Skeletal muscle cell (primary cell): Measurements from ENCODE around the gene TAPT1.
"Not testable (repeated sequence)": the region's sequence is repeated elsewhere in the genome, so short reads cannot be mapped to it uniquely, and the experiment has no call there.

Experiments used
- DNase-seq: peaks from one replicate; pipeline ENCODE4 v3.0.0-alpha.2; 2010; ENCODE audit warnings: low read depth
- H3K4me3 ChIP-seq: 2 replicates; pipeline ENCODE4 v1.5.1; 2011; ENCODE audit warnings: low read depth, mild to moderate bottlenecking, control low read depth, low read length, moderate library complexity

Gene TAPT1

DNA sequence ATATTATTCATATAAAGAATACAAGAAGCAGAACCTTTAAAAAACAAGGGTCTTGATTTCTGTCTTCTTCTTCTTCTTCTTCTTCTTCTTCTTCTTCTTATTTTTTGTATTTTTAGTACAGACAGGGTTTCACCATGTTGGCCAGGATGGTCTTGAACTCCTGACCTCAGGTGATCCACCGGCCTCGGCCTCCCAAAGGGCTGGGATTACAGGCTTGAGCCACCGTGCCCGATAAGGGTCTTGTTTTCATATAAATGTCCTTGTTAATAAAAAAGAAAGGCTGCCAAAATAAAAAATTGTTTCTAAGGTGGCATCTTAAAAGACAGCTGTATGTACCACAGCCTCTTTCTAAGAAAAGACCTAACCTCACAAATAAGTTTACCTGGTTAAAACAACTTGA lies 31.5 kb downstream of the TAPT1 start:
- H3K4me3 ChIP-seq, DNase-seq: not testable (repeated sequence)

DNA sequence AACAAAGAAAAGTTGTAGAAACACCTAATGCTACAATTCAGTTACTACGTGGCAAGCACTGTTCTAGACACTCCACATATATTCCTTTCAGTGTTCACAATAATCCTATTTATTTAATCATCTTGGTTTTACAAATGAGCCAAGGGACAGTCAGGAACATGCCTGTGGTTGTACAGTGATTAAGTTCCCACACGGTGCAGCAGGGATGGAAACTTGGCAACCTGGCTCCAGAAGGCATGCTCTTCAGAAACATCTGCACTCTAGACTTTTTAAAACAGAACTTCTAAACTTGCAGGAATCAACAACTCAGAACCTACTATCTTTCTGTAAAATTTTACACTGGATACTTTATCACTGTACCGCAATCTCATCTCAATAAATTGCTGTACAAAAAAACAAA lies 32.1 kb downstream of the TAPT1 start:
- no peak overlapping the region for H3K4me3 ChIP-seq
- DNase-seq = peak; percentile 28

DNA sequence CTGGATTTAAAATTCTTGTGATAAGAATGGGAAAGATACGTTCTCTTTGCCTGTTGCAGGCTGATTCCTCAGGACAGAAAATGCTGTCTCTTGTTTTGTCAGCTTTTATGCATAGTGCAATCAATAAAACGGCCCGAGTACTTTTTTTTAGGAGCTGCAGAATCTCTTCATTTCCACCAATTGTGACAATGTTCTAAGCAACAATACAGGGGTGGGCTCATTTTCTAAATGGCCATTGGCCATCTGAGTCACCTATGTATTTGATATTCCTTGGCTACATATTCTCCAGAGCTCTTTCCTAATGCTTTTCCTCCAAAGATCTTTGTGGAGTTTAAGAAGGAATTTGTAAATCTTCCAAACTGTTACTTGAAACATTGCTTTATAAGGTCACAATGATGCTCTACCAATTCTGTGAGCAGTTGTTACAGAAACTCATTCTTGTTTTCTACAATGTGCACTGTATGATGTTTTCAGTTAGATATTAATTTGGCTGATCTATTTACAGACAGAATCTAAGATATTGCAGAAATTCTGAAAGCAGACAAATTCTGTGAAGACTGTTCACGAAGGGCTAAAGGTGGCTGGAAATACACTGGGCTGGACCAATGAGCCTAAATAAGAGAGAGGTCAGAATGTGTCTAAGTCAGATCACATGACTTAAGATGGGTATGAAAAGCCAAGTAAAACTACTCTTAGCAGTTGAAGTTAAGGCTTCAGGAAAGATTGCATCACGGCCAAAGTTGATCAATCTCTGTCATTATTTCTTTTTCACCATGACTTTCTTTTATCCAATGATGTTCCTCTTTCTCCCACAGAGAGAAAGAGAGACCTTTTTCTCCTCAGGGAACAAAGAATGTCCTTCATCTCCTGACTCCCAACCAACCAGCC lies 33.4 kb downstream of the TAPT1 start:
- no peak overlapping the region for H3K4me3 ChIP-seq
- DNase-seq = no peak

DNA sequence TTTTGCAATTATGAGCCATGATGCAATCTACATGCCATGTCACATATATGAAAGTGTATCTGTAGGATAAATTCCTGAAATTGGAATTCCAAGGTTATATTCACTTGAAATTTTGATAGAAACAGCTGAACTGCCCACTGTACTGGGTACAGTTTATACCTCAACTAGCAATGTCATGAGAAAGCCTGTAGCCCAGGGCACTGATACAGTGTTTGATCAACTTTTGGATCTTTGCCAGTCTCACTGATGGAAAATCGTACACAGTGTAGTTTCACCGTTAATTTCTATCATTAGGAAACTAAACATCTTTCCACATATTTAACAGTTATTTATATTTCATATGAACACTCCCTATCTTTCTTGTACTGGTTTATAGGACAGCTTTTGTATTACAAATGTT lies 34.2 kb downstream of the TAPT1 start:
- H3K4me3 ChIP-seq = no peak overlapping the region
- DNase-seq = no peak

DNA sequence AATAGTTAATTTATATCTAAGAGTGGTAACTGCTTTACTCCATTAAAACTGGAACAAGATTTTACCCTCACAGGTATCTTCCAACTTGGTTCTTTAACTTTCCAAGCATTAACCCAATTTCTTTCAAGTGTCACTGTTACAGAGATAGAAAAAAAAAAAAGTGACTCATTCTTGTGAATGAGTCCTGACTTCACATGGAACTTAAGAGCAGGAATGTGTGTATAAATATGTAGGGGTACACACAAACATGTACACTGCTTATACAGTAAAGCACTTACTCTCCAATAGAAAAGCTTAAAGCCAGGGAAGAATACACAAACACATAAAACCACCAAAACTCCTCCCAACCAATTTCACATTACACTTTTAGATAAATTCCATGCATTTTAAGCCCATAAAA lies 38.8 kb downstream of the TAPT1 start:
- DNase-seq = no peak
- H3K4me3 ChIP-seq = no peak overlapping the region

DNA sequence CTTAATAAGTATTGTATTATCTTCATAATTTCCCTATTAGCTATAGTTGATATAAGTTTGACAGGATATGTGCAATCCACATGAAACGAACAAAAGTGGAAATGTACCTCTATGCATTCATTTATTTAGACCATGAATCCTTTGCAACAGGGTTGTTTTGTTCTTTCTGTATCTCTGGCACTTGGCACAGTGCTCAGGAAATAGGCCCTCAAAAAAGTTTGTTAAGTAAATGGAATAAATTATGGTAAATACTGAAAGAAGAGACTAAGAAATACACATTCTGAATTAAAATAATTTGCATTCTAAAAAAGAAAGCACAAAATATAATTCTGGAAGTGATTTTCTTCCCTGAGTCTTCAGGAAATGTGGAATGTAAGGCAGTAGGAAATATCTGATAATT lies 39.3 kb downstream of the TAPT1 start:
- no peak for DNase-seq

DNA sequence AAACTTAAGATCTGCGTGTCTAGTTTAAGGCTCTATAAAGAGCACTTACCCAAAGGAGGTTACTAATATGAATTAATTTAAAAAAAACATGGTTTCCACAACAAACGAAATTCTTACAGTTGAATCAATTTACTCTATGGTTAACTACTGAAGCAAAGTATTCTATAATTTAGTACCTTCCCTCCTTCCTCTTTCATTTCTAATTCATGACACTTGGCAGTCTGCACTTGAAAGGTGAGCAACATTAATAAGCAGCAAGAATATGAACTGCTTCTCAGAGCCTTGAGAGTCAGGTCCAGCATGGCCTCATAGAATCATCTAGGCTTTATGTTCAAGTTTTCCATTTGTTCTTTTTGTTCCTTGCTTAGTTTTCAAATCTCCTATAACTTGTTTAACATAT lies 42.7 kb downstream of the TAPT1 start:
- DNase-seq = no peak
- no peak overlapping the region for H3K4me3 ChIP-seq

More for the DNA sequence above, 39.3 kb downstream of the TAPT1 start:
- no peak overlapping the region for H3K4me3 ChIP-seq

DNA sequence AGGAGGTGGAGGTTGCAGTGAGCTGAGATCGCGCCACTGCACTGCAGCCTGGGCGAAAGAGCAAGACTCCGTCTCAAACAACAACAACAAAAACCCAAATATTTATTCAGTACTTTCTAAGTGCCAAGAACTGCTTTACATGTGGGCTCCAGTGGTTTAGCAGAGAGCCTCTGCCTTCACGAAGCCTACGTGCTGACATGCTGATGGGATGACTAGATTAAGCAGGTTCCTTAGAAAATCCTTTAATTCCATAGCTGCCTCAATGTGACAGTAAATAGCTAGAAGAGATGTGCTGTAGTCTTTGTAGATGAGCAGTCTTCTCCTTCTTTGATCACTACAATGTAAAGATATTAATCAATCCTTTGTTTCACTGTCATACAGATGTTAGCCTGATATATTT lies 49.6 kb downstream of the TAPT1 start:
- no peak for DNase-seq
- no peak overlapping the region for H3K4me3 ChIP-seq

DNA sequence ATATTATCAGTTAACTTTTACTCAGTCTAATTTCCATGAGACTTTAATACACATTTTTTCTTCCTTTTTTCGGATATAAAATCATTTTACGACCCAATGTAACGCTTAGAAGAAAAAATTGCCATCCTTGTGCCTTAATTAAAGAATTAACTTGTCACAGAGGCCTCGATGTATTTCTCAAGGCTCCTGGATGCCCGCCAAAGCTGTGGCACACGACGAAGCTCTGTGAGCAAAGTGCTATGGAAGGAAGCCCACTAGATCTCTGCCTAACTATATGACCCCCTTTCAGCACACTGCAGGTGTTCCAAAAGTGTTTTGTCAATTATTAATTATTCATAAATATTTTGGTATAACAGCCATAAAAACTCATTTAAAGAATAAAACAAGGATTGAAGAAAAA lies 54.4 kb downstream of the TAPT1 start:
- no peak for DNase-seq
- H3K4me3 ChIP-seq = no peak overlapping the region

DNA sequence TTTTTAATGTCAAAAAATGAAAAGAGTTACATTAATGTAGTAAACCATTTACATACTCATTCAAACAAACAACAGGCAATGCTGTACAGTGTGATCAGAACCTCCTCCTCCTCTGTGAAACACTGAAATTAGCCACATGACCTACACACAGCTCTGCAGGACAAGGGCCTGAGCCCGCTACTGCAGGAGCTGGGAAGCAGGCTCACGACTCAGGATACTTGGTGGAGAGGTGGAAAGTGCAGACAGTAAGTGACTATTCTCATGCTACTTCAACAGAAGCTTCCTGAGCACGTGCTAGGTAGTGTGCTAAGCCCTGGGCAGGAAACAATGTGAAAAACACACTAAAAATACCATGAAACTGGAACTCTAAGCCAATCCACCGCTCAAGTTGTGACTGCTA lies 56.8 kb downstream of the TAPT1 start:
- DNase-seq = no peak
- H3K4me3 ChIP-seq = no peak overlapping the region

DNA sequence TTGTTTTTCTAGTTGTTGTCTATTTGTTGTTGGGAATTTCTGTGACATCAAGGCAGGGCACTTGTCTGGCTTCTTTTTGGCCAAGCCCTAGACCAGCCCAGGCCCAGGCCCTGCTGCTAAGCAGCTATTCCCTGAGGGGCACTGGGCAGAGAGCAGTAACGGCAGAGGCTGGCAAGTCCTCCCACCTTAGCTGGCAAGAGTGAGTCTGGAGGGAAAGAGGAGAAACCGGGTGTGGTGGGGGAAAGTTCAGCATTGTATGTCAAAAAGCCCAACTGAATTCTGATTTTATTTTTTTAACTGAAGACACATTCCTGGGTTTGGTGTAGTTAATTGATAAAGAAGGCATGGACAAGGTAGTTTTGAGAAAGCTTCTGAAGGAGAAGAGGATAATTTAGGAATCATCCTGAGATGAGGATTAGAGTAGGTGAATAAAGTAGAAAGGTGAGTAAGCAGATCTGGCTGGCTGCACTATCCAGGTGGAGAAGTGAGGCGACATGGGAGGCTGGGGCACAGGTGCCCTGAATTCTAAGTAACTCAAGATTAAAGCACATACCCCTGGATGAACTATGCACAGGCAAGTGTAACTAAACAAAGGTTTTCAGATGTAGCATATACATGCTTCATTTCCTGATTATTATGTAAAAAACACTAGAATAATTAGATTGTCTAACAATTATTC lies 57.4 kb downstream of the TAPT1 start:
- DNase-seq = no peak
- no peak overlapping the region for H3K4me3 ChIP-seq

DNA sequence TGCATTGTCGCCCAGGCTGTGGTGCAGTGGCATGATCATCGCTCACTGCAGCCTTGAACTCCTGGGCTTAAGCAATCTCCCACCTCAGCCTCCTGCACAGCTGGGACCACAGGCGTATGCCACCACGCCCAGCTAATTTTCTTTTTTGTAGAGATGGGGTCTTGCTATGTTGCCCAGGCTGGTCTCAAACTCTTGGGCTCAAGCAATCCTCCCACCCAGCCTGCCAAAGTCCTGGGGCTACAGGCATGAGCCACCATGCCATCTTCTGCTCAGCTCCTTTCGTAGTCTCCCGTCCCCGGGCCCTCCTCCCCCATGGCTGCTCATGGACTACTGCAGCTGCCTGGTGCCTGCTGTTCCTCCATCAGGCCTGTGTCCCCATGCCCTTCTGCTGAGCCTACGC lies 58.1 kb downstream of the TAPT1 start:
- no peak for DNase-seq
- no peak overlapping the region for H3K4me3 ChIP-seq

DNA sequence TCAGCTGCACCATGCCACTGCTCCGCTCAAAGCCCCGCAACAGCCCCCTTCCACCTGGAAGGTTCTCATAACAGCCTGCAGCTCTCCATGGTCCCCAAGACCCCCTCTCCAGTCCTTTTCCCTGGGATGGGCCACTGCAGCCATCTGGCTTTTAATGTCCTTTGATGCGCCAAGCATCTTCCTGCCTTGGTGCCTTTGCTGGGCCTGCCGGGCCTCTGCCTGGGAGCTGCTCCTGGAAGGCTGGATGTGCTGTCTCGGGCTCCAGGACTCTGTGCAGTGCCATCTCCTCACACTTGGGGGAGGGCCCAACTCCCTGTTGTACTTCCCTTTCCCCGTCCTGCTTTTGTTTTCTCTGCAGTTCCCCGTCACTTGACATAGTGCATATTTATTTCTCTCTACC lies 60.3 kb downstream of the TAPT1 start:
- no peak for DNase-seq
- H3K4me3 ChIP-seq = no peak overlapping the region

DNA sequence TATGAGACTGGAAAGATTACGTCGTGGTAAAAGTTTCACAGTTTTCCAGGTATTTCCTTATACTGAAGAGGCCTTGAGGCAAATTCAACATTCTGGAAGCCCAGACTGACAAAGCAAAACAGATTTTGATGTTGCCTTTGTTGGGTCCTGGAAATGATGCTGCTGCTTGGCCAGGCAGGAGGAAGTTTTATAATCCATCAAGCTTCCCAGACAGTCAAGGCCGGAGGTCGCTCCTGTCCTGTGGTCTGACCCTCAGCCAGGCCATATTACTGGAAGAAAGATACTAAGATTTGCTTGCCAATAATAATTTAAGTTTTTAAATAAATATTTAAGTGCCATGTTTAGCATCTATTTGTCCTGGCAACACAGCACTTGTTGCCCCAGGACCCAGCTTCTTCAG lies 63.4 kb downstream of the TAPT1 start:
- H3K4me3 ChIP-seq = no peak overlapping the region

DNA sequence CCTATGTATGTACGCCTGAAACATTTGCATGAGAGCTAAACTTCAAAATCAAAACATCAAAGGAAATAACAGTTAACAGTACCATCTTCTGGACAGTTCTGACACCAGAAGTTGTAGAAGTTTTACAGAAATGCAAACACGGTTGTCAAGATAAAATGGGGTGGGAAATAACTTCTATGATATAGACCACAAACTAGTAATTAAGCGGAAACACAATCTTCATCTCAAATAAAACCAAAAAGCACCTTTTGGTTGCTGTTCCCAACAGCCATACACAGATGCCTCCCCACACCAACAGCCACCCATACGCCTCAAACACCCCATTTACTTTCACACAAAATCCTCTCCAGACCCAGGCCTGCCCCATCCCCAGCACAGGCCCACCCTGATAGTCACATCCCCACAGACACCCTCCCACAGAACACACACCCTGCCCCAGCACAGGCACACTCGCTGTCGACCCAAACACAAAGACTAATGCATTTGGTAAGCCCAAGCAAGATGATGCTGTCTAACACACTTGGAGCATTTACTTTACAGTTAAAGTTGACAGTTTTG lies 64.3 kb downstream of the TAPT1 start:
- H3K4me3 ChIP-seq = no peak overlapping the region
- no peak for DNase-seq

More for the DNA sequence above, 63.4 kb downstream of the TAPT1 start:
- DNase-seq = no peak

DNA sequence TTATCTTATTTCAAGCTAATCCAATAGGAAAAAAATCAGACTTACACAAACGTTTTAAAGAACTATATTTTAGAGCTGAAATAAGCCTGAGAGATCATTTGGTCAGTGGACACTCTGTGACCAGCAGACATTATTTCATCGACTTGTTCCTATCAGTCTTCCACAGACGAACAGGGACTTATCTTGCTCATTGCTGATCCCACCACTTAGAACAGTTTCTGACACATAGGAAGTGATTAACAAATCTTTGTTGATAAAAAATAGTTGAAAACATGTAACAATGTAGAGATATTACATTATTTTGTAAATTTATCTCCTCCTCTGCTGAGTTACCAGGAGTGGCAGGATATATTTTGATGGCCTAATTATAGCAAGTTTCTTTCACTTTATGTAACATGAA lies 65.8 kb downstream of the TAPT1 start:
- H3K4me3 ChIP-seq = no peak overlapping the region
- DNase-seq = no peak

DNA sequence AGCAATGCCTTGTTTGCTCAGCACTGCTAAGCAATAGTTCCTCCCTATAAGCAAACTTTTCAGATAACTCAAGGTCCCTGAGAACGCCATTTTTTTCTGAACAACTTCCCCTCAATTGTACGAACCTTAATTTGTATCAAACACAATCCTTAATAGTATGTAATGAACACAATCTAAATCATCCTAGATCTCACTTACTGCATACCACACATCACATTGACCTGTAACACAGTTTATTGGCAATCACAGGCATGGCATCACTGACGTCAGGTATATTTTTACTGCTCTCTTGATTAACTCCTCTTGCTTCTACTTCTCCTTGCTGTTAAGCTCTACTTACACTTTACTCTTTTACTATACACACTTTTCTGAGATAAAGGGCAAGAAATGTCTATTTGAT lies 67.0 kb downstream of the TAPT1 start:
- no peak overlapping the region for H3K4me3 ChIP-seq
- DNase-seq = no peak

DNA sequence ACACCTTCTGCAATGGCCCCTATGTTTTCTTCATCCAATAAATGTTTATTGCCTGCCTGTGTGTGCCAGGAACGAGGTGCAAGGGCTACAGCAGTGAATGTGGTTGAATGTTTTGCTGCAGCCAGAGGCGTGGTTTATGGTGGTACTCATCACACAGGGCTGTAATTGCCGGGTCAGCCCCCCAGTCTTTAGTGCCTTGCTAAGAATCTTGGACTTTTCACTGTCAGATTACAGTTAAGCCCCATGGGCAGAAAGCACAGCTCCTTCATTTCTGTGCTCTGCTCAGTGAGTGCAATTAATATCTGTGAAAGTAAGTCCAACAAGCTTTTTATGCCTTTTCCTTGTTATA lies 67.8 kb downstream of the TAPT1 start:
- no peak overlapping the region for H3K4me3 ChIP-seq
- DNase-seq = no peak

DNA sequence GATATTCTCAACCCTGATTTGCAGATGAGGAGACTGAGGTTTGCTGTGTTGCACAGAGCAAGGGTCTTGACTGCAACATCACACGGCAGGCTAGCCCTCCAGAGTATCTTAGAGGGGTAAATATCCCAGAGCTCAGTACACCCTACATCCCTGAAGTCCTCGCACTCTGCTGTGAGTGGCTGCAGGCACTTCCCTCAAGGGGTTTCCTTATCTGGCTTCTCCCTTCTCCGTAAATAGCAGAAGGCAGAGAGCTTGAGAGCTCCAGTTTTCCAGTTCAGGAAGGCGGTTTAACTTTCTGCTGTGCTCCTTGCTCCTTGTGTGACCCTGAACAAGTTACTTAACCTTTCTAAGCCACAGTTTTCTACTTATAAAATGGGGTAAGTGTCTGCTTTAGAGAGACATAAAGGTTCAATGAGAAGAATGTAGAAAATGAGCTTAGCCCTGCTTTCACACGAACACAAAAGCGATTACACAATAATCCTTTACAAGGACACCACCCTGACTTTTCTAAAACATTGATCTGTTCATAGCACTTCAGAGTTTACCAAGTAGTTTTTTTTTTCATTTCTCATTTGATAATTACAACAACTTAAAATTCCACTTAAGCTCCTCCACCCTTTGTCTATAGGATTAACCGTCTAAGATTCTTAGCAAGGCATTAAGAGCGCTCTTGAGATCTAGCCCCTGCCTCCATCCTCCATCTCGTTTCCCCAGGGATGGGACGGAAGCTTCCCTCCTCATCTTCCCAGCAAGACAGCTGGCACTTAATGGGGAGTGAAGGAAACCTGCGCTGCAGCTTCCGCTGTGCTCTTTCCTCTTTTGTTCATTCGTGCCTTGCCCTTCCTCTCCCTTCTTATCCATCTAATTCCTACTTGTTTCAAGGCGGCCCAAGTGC lies 68.4 kb downstream of the TAPT1 start:
- DNase-seq = no peak
- H3K4me3 ChIP-seq = no peak overlapping the region
